Muscle of arm (tissue), 12 donors: ENCODE measurements around the gene ID4. TPM values are rescaled to one million over a fixed set of nuclear protein-coding genes. Genes with fewer than 3 reads are reported as not detected.

ENCODE experiments used
- DNase-seq: peaks from one replicate; pipeline ENCODE4 v3.0.0-alpha.2; 2013
- polyA plus RNA-seq, 12 donors: library from polyadenylated mRNA; unstranded; fragments of 120-200 nt; gene quantifications; one replicate each; pipeline ENCODE4 v1.2.1, GENCODE V29; 2013; ENCODE audit not compliant: insufficient read length in 12 of 12

ID4 gene
- polyA plus RNA-seq, 12 donors, result 3.6 to 16.1 (median 5.5) TPM; not detected in 1

GRCh38 chr6:19827903-19828302 is 9.3 kb upstream of the ID4 start:
- no peak for DNase-seq

GRCh38 chr6:19830171-19830570 is 7.0 kb upstream of the ID4 start:
- no peak for DNase-seq

- no peak for DNase-seq
These were observed 5.8 kb upstream of the ID4 start for GRCh38 chr6:19831358-19831757.

GRCh38 chr6:19833947-19834346 is 3.2 kb upstream of the ID4 start:
- no peak for DNase-seq

GRCh38 chr6:19834858-19835257 is 2.3 kb upstream of the ID4 start:
- no peak for DNase-seq

- DNase-seq, result no peak
These were observed 1.6 kb upstream of the ID4 start for GRCh38 chr6:19835605-19836004.

- peak; percentile 23 for DNase-seq
These were observed 606 bp downstream of the ID4 start for GRCh38 chr6:19837511-19838441.

- DNase-seq, result peak; percentile 25
These were observed 1.5 kb downstream of the ID4 start for GRCh38 chr6:19838442-19839236.

- DNase-seq, result no peak
These were observed 2.0 kb downstream of the ID4 start for GRCh38 chr6:19839237-19839546.

- no peak for DNase-seq
These were observed 2.6 kb downstream of the ID4 start for GRCh38 chr6:19839788-19840187.

GRCh38 chr6:19841181-19841580 is 4.0 kb downstream of the ID4 start:
- DNase-seq, result no peak

- DNase-seq, result no peak
These were observed 5.0 kb downstream of the ID4 start for GRCh38 chr6:19842030-19842615.

- DNase-seq, result no peak
These were observed 7.5 kb downstream of the ID4 start for GRCh38 chr6:19844689-19845088.

- DNase-seq, result no peak
These were observed 8.3 kb downstream of the ID4 start for GRCh38 chr6:19845266-19846041.

GRCh38 chr6:19848465-19849029 is 11.4 kb downstream of the ID4 start:
- no peak for DNase-seq

- no peak for DNase-seq
These were observed 12.0 kb downstream of the ID4 start for GRCh38 chr6:19849196-19849595.

GRCh38 chr6:19849755-19850154 is 12.6 kb downstream of the ID4 start:
- no peak for DNase-seq

GRCh38 chr6:19851241-19852089 is 14.3 kb downstream of the ID4 start:
- peak; percentile 60 for DNase-seq

- no peak for DNase-seq
These were observed 14.9 kb downstream of the ID4 start for GRCh38 chr6:19852090-19852457.

GRCh38 chr6:19852927-19853326 is 15.8 kb downstream of the ID4 start:
- DNase-seq, result no peak
